Neural crest cell (in vitro differentiated cells): ENCODE data around the gene CSHL1. TPM values are rescaled to one million over a fixed set of nuclear protein-coding genes. Genes with fewer than 3 reads are reported as not detected.
A peak's percentile ranks its signal among the peaks of the same experiment; 100 is the strongest.
"Not testable (repeated sequence)": the region's sequence is repeated elsewhere in the genome, so short reads cannot be mapped to it uniquely, and the experiment has no call there.

Source experiments
- DNase-seq: peaks from one replicate; pipeline ENCODE4 v3.0.0; 2021; ENCODE audit warnings: low read depth, mixed read lengths, low spot score
- H3K27ac Mint-ChIP-seq: one replicate; pipeline ENCODE4 v1.8.0; 2021; ENCODE audit warnings: mild to moderate bottlenecking, mixed read lengths; ENCODE audit not compliant: unreplicated experiment
- H3K27me3 Mint-ChIP-seq: 2 replicates; pipeline ENCODE4 v1.8.0; 2021; ENCODE audit warnings: low read depth, mild to moderate bottlenecking, mixed read lengths
- H3K36me3 Mint-ChIP-seq: 2 replicates; pipeline ENCODE4 v1.8.0; 2021; ENCODE audit warnings: low read depth, mild to moderate bottlenecking, mixed read lengths
- H3K4me1 Mint-ChIP-seq: 2 replicates; pipeline ENCODE4 v1.8.0; 2021; ENCODE audit warnings: mixed read lengths
- H3K4me3 Mint-ChIP-seq: one replicate; pipeline ENCODE4 v1.8.0; 2021; ENCODE audit warnings: mild to moderate bottlenecking, mixed read lengths
- H3K9me3 Mint-ChIP-seq: 2 replicates; pipeline ENCODE4 v1.8.0; 2021; ENCODE audit warnings: mixed read lengths
- CTCF ChIP-seq: fragments of 200-600 bp; sonication (generic); conservative IDR thresholded peaks from 2 replicates; pipeline ENCODE4 v1.5.0; 2021; ENCODE audit warnings: antibody characterized with exemption, mild to moderate bottlenecking
- total RNA-seq: library from RNA; stranded (reverse); gene quantifications from 2 replicates; pipeline ENCODE4 v1.2.1, GENCODE V29; 2021

The CSHL1 gene
- total RNA-seq, 1 donor from 2014 or later, result not detected

- H3K9me3 Mint-ChIP-seq, H3K27ac Mint-ChIP-seq, H3K4me1 Mint-ChIP-seq, H3K27me3 Mint-ChIP-seq, H3K36me3 Mint-ChIP-seq, H3K4me3 Mint-ChIP-seq: not testable (repeated sequence)
- peak; percentile 60 for TF ChIP-seq CTCF
- peak; percentile 32 for DNase-seq
These were observed 21.8 kb downstream of the CSHL1 start for GRCh38 chr17:63889026-63889848.

GRCh38 chr17:63885119-63885518, 25.9 kb downstream of the CSHL1 start:
- not testable (repeated sequence) for H3K27ac Mint-ChIP-seq, DNase-seq, H3K9me3 Mint-ChIP-seq

GRCh38 chr17:63882626-63883126, 28.4 kb downstream of the CSHL1 start:
- not testable (repeated sequence) for H3K4me3 Mint-ChIP-seq, H3K9me3 Mint-ChIP-seq, H3K4me1 Mint-ChIP-seq, H3K27ac Mint-ChIP-seq, H3K36me3 Mint-ChIP-seq, DNase-seq
- peaks cover 13% of the 10 kb centered on the region for H3K27me3 Mint-ChIP-seq

More at GRCh38 chr17:63885119-63885518, 25.9 kb downstream of the CSHL1 start:
- H3K4me3 Mint-ChIP-seq, H3K27me3 Mint-ChIP-seq, H3K4me1 Mint-ChIP-seq, H3K36me3 Mint-ChIP-seq: not testable (repeated sequence)

- no peak within 1 kb of the TSS for H3K4me3 Mint-ChIP-seq
These were observed 29.0 kb downstream of the CSHL1 start, which contains the start of gene GH2 for GRCh38 chr17:63881935-63882601. Gene GH2, minus strand, starts transcription at chr17:63881944. Its CDS starts 143 bp downstream, at chr17:63881801.

GRCh38 chr17:63881337-63881736, 29.7 kb downstream of the CSHL1 start:
- not testable (repeated sequence) for H3K4me1 Mint-ChIP-seq, H3K9me3 Mint-ChIP-seq, H3K27ac Mint-ChIP-seq, H3K36me3 Mint-ChIP-seq, H3K4me3 Mint-ChIP-seq, DNase-seq
- peaks cover 13% of the 10 kb centered on the region for H3K27me3 Mint-ChIP-seq

More at GRCh38 chr17:63881935-63882601, 29.0 kb downstream of the CSHL1 start, which contains the start of gene GH2:
- TF ChIP-seq CTCF, result peak; percentile 62
- H3K4me1 Mint-ChIP-seq, result peaks cover 2% of the 10 kb centered on the region
- no peak within 1 kb of the TSS for H3K27ac Mint-ChIP-seq
- no peaks in the 10 kb centered on the region for H3K9me3 Mint-ChIP-seq
- no peaks in the 10 kb centered on the region for H3K36me3 Mint-ChIP-seq
- DNase-seq, result peak; percentile 69
- peaks cover 13% of the 10 kb centered on the region for H3K27me3 Mint-ChIP-seq

- Mint-ChIP-seq H3K4me1 (no peaks in the 10 kb centered on the region), H3K27me3 (peaks cover 13% of the 10 kb centered on the region), H3K36me3 (no peaks in the 10 kb centered on the region), H3K27ac (no peak overlapping the region), H3K4me3 (no peak overlapping the region), H3K9me3 (no peaks in the 10 kb centered on the region)
- DNase-seq, result no peak
- no peak for TF ChIP-seq CTCF
These were observed 30.4 kb downstream of the CSHL1 start for GRCh38 chr17:63880706-63881105.

- H3K27me3 Mint-ChIP-seq, result peaks cover 13% of the 10 kb centered on the region
- H3K4me1 Mint-ChIP-seq, H3K4me3 Mint-ChIP-seq, H3K27ac Mint-ChIP-seq, DNase-seq, H3K9me3 Mint-ChIP-seq, H3K36me3 Mint-ChIP-seq: not testable (repeated sequence)
These were observed 32.6 kb downstream of the CSHL1 start for GRCh38 chr17:63878413-63878812.

- peaks cover 13% of the 10 kb centered on the region for H3K27me3 Mint-ChIP-seq
- not testable (repeated sequence) for H3K4me3 Mint-ChIP-seq, H3K36me3 Mint-ChIP-seq, H3K27ac Mint-ChIP-seq, H3K4me1 Mint-ChIP-seq, DNase-seq, H3K9me3 Mint-ChIP-seq
These were observed 36.4 kb downstream of the CSHL1 start for GRCh38 chr17:63874693-63875092.

- H3K4me3 Mint-ChIP-seq, H3K9me3 Mint-ChIP-seq, H3K27ac Mint-ChIP-seq, H3K4me1 Mint-ChIP-seq, H3K36me3 Mint-ChIP-seq, DNase-seq, H3K27me3 Mint-ChIP-seq: not testable (repeated sequence)
These were observed 36.9 kb downstream of the CSHL1 start for GRCh38 chr17:63874061-63874626.

- H3K27me3 Mint-ChIP-seq, H3K4me3 Mint-ChIP-seq, H3K36me3 Mint-ChIP-seq, H3K27ac Mint-ChIP-seq, DNase-seq, H3K9me3 Mint-ChIP-seq, H3K4me1 Mint-ChIP-seq: not testable (repeated sequence)
These were observed 37.5 kb downstream of the CSHL1 start, which contains the start of gene CSH2 for GRCh38 chr17:63873577-63873976. Gene CSH2, minus strand, starts transcription at chr17:63873677. Its CDS starts 63 bp downstream, at chr17:63873614.
